GM10248 (cell line): Measurements from ENCODE around the gene LRRC72.

ENCODE experiments used
- CTCF ChIA-PET: fragments of 300-600 bp; sonication (Branson Sonifier 250); formaldehyde crosslinking; extraction: SDS; loops from one replicate; lab custom pipeline; 2021; ENCODE audit warnings: antibody characterized with exemption; lab: Yijun Ruan, JAX
- POLR2A ChIA-PET: fragments of 350-650 bp; sonication (Branson Sonifier 250); formaldehyde crosslinking; extraction: SDS; loops from one replicate; lab custom pipeline; 2020; ENCODE audit warnings: antibody characterized with exemption; lab: Yijun Ruan, JAX
- DNase-seq: peaks from one replicate; pipeline ENCODE4 v3.0.0; 2012; ENCODE audit errors: extremely low spot score
- TF ChIP-seq, protein P1 (sequence below): IDR thresholded peaks from 2 replicates; pipeline ENCODE4 v1.5.1; 2012; ENCODE audit warnings: mild to moderate bottlenecking, low read depth; ENCODE audit errors: extremely low read depth, missing control alignments, control extremely low read depth

LRRC72 gene

DNA sequence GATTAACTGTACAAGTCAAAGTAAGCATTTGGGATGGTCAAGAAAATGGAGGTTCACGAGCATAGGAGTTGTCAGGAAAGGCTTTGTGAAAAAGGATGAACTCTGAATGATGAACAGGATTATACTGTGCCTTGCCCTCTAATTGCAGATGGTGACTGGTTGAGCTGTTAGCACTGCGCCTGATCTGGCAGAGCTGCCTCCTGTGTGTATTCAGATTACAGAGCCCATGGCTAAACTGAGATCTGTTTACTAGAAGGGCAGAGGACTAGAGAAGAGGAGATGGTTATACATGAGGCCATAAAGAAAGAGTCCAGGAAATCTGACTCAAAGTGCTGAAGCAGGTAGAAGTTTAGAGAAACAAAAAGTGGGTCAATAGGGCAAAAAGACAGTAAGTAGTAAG is 29.7 kb downstream of the LRRC72 start:
- TF ChIP-seq, protein P1, sequence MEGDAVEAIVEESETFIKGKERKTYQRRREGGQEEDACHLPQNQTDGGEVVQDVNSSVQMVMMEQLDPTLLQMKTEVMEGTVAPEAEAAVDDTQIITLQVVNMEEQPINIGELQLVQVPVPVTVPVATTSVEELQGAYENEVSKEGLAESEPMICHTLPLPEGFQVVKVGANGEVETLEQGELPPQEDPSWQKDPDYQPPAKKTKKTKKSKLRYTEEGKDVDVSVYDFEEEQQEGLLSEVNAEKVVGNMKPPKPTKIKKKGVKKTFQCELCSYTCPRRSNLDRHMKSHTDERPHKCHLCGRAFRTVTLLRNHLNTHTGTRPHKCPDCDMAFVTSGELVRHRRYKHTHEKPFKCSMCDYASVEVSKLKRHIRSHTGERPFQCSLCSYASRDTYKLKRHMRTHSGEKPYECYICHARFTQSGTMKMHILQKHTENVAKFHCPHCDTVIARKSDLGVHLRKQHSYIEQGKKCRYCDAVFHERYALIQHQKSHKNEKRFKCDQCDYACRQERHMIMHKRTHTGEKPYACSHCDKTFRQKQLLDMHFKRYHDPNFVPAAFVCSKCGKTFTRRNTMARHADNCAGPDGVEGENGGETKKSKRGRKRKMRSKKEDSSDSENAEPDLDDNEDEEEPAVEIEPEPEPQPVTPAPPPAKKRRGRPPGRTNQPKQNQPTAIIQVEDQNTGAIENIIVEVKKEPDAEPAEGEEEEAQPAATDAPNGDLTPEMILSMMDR: no peak
- CTCF ChIA-PET: interaction anchor here (1.4 to 10.9 kb wide), 2 partner anchors 7 to 123 kb away, joined by 3 to 94 read pairs; no protein-coding TSS in a partner anchor
- no peak for DNase-seq
- POLR2A ChIA-PET: no interaction called here

DNA sequence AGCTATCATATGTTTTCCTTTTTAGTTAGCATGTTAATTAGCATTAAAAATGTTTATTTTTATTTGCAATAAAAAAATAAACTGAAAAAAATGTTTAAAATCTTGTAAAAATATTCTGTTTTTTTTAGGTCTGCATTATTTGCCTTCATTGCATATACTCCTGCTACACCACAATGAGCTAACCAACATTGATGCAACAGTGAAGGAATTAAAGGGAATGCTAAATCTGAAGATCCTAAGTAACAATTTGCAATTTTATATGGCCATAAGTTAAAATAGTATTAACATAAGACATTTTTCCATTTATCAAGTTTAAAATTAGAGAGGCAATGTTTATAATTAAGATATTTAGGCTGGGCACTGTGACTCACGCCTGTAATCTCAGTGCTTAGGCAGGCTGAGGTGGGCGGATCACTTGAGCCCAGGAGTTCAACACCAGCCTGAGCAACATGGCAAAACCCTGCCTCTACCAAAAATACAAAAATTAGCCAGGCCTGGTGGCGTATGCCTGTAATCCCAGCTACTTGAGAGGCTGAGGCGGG is 32.2 kb downstream of the LRRC72 start:
- POLR2A ChIA-PET: no interaction called here
- no peak for DNase-seq
- CTCF ChIA-PET: interaction anchor here (1.4 to 1.6 kb wide), 2 partner anchors 21 to 125 kb away, joined by 3 to 4 read pairs; no protein-coding TSS in a partner anchor
- TF ChIP-seq, protein P1: no peak

DNA sequence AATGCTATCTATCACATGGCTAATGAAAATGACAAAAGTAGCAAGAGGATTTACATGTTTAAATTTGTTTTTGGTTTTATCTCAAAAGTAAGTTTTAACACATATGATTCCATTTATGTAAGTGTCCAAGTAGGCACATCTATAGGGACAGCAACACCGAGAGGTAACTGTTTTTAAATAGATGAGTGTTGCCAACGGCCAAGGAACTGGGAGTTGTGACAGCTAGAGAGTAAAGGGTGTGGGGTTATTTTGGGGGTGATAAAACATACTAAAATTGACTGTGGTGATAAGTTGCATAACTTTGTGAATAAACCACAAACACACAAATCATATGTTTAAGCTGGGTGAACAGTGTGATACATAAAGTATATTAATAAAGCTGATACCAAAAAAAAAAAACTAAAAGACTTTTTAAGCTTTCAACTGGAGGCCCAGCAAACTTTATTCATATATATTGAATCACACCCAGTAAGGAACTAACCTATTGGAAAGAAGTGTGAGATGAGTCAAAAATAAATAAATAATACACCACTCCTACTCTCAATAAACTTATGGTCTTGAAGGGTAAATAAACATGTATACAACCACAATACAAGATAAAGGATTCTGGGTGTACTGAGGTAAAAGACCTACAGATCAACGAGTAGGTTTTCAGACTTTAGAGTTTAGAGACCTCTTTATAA is 33.0 kb downstream of the LRRC72 start:
- no peak for DNase-seq
- TF ChIP-seq, protein P1: no peak
- ChIA-PET CTCF (interaction anchor here (0.9 to 8.0 kb wide), 5 partner anchors 8 to 488 kb away, joined by 3 to 94 read pairs (median 3); no protein-coding TSS in a partner anchor), POLR2A (no interaction called here)

DNA sequence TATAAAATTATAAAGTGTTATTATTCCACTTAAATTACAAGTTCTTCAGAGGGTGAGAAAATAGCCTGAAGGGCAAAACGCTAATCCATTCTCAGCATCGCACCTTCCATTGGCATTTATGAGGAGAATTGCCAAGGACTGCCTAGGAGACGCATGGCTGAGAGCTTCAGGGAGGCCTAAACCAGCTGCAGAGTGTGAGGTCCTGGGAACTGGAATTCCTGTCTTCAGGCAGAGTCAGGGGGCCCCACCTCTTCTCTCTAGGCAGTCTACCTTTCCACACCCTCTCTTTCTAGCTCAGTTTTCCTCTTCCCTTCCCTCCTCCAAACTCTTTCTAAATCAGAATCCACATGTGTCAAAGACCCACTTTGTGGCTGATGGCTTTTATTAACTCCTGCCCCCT is 35.3 kb downstream of the LRRC72 start:
- ChIA-PET POLR2A (no interaction called here), CTCF (interaction anchor here (1.0 to 8.0 kb wide), 2 partner anchors 10 to 484 kb away, joined by 4 to 94 read pairs; no protein-coding TSS in a partner anchor)
- TF ChIP-seq, protein P1: no peak
- no peak for DNase-seq

DNA sequence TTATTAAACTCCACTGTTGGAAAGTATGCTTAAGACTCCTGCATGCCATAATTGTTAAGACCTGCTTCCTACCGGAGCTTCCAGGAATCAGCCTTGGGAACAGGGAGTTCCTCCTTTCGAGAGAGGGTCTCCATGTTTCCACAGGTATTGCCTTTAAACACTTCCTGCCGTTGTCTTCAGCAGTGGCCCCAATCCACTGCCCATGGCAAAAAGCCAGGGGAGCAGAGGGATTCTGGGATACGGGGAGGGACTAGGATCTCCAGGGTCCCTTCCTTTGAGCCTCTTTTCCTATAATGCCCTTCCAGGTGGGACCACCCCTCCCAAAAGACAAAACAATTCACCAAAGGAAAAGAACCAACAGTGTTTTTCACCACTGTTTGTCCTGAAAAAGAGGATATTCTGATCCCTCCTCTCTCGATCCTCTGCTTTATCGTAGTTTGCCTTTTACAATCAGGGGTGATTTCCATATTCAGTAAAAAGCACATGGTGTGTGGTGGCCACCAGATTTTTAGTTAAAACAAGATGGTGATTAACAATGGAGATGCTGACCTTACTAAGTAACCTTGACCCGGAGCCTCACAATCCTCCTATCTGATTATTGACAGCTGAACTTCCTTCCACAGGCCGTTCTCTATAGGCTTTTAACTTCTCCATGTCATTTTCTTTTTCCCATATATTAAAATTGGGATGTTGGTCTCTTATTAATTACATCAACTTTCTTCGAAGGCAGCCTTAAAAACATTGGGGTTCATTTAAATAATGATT is 36.0 kb downstream of the LRRC72 start:
- ChIA-PET CTCF (interaction anchor here (1.0 to 8.0 kb wide), 3 partner anchors 11 to 484 kb away, joined by 4 to 94 read pairs (median 56); no protein-coding TSS in a partner anchor), POLR2A (no interaction called here)
- TF ChIP-seq, protein P1: no peak
- no peak for DNase-seq
